Measurements from ENCODE around the gene RSBN1L. TPM values are rescaled to one million over a fixed set of nuclear protein-coding genes. Genes with fewer than 3 reads are reported as not detected.
A peak's percentile ranks its signal among the peaks of the same experiment; 100 is the strongest.

Gene RSBN1L
- total RNA-seq, 1 donor from 2014 or later = 12.6 TPM

GRCh38 chr7:77747178-77747577 is 50.9 kb downstream of the RSBN1L start:
- DNase-seq (ENCODE audit: low read depth) (no peak), FAIRE-seq (no peak)
- peaks cover 15% of the 10 kb centered on the region for H3K79me2 ChIP-seq (ENCODE audit: insufficient read depth, low read length)
- H3K9me3 ChIP-seq (ENCODE audit: insufficient read depth, low read depth, low read length) = no peaks in the 10 kb centered on the region
- peaks cover 2% of the 10 kb centered on the region for H3K9me3 Mint-ChIP-seq (ENCODE audit: unreplicated experiment)
- H3K4me1 Mint-ChIP-seq (ENCODE audit: low read depth, unreplicated experiment) = peaks cover 2% of the 10 kb centered on the region
- no peak overlapping the region for H3K4me2 ChIP-seq (ENCODE audit: low read length)
- H3K27ac ChIP-seq (ENCODE audit: low read depth, low read length) = no peak overlapping the region
- no peak overlapping the region for H2AFZ ChIP-seq (ENCODE audit: low read depth, low read length)
- H4K20me1 ChIP-seq (ENCODE audit: insufficient read depth, low read length) = peaks cover 16% of the 10 kb centered on the region
- no peaks in the 10 kb centered on the region for H3K27me3 Mint-ChIP-seq (ENCODE audit: low read depth, unreplicated experiment)
- no peak overlapping the region for H3K4me3 ChIP-seq (ENCODE audit: insufficient read depth, low read depth, low read length)
- no peaks in the 10 kb centered on the region for H3K4me1 ChIP-seq (ENCODE audit: insufficient read depth, low read length)
- TF ChIP-seq EZH2 (IDR thresholded peaks at IDR 0.05; ENCODE audit: insufficient read depth, low read length) = no peak
- TF ChIP-seq CTCF (IDR thresholded peaks at IDR 0.05; ENCODE audit: insufficient read depth, low read depth, low read length) = no peak
- peaks cover 16% of the 10 kb centered on the region for H3K36me3 Mint-ChIP-seq (ENCODE audit: low read depth, unreplicated experiment)
- H3K27ac Mint-ChIP-seq (ENCODE audit: unreplicated experiment) = no peak overlapping the region
- no peaks in the 10 kb centered on the region for H3K27me3 ChIP-seq (ENCODE audit: insufficient read depth, low read length)
- H3K4me3 Mint-ChIP-seq (ENCODE audit: unreplicated experiment) = no peak overlapping the region
- no peak overlapping the region for H3K9ac ChIP-seq (ENCODE audit: low read length)
- peaks cover 5% of the 10 kb centered on the region for H3K36me3 ChIP-seq (ENCODE audit: insufficient read depth, low read length)

- H3K27ac ChIP-seq (ENCODE audit: low read depth, low read length) = no peak overlapping the region
- H3K36me3 ChIP-seq (ENCODE audit: insufficient read depth, low read length) = peaks cover 6% of the 10 kb centered on the region
- H3K4me2 ChIP-seq (ENCODE audit: low read length) = no peak overlapping the region
- no peaks in the 10 kb centered on the region for H3K4me1 ChIP-seq (ENCODE audit: insufficient read depth, low read length)
- H3K79me2 ChIP-seq (ENCODE audit: insufficient read depth, low read length) = peaks cover 16% of the 10 kb centered on the region
- peaks cover 18% of the 10 kb centered on the region for H4K20me1 ChIP-seq (ENCODE audit: insufficient read depth, low read length)
- H2AFZ ChIP-seq (ENCODE audit: low read depth, low read length) = no peak overlapping the region
- Mint-ChIP-seq H3K27ac (ENCODE audit: unreplicated experiment) (peak overlapping the region; percentile 12), H3K27me3 (ENCODE audit: low read depth, unreplicated experiment) (no peaks in the 10 kb centered on the region), H3K4me3 (ENCODE audit: unreplicated experiment) (no peak overlapping the region), H3K9me3 (ENCODE audit: unreplicated experiment) (peaks cover 2% of the 10 kb centered on the region), H3K4me1 (ENCODE audit: low read depth, unreplicated experiment) (peaks cover 3% of the 10 kb centered on the region), H3K36me3 (ENCODE audit: low read depth, unreplicated experiment) (peaks cover 17% of the 10 kb centered on the region)
- no peak overlapping the region for H3K4me3 ChIP-seq (ENCODE audit: insufficient read depth, low read depth, low read length)
- FAIRE-seq (no peak), DNase-seq (ENCODE audit: low read depth) (no peak)
- no peaks in the 10 kb centered on the region for H3K27me3 ChIP-seq (ENCODE audit: insufficient read depth, low read length)
- TF ChIP-seq EZH2 (IDR thresholded peaks at IDR 0.05; ENCODE audit: insufficient read depth, low read length) (no peak), CTCF (IDR thresholded peaks at IDR 0.05; ENCODE audit: insufficient read depth, low read depth, low read length) (no peak)
- no peaks in the 10 kb centered on the region for H3K9me3 ChIP-seq (ENCODE audit: insufficient read depth, low read depth, low read length)
- no peak overlapping the region for H3K9ac ChIP-seq (ENCODE audit: low read length)
These were observed 51.5 kb downstream of the RSBN1L start for GRCh38 chr7:77747718-77748117.

GRCh38 chr7:77752016-77752415 is 55.8 kb downstream of the RSBN1L start:
- DNase-seq (ENCODE audit: low read depth) (no peak), FAIRE-seq (no peak)
- H3K9me3 Mint-ChIP-seq (ENCODE audit: unreplicated experiment) = no peaks in the 10 kb centered on the region
- peaks cover 5% of the 10 kb centered on the region for H3K4me1 Mint-ChIP-seq (ENCODE audit: low read depth, unreplicated experiment)
- no peaks in the 10 kb centered on the region for H3K27me3 Mint-ChIP-seq (ENCODE audit: low read depth, unreplicated experiment)
- H3K4me3 Mint-ChIP-seq (ENCODE audit: unreplicated experiment) = no peak overlapping the region
- Histone ChIP-seq H2AFZ (ENCODE audit: low read depth, low read length) (no peak overlapping the region), H3K9me3 (ENCODE audit: insufficient read depth, low read depth, low read length) (no peaks in the 10 kb centered on the region), H3K4me1 (ENCODE audit: insufficient read depth, low read length) (no peaks in the 10 kb centered on the region), H3K9ac (ENCODE audit: low read length) (no peak overlapping the region), H3K79me2 (ENCODE audit: insufficient read depth, low read length) (peaks cover 25% of the 10 kb centered on the region), H3K27me3 (ENCODE audit: insufficient read depth, low read length) (no peaks in the 10 kb centered on the region), H4K20me1 (ENCODE audit: insufficient read depth, low read length) (peaks cover 24% of the 10 kb centered on the region), H3K4me2 (ENCODE audit: low read length) (no peak overlapping the region), H3K36me3 (ENCODE audit: insufficient read depth, low read length) (peaks cover 8% of the 10 kb centered on the region), H3K27ac (ENCODE audit: low read depth, low read length) (no peak overlapping the region), H3K4me3 (ENCODE audit: insufficient read depth, low read depth, low read length) (no peak overlapping the region)
- TF ChIP-seq CTCF (IDR thresholded peaks at IDR 0.05; ENCODE audit: insufficient read depth, low read depth, low read length) (no peak), EZH2 (IDR thresholded peaks at IDR 0.05; ENCODE audit: insufficient read depth, low read length) (no peak)
- peaks cover 10% of the 10 kb centered on the region for H3K36me3 Mint-ChIP-seq (ENCODE audit: low read depth, unreplicated experiment)
- H3K27ac Mint-ChIP-seq (ENCODE audit: unreplicated experiment) = no peak overlapping the region

Measured in astrocyte (in vitro differentiated cells and primary cell).